22Rv1 (cell line): ENCODE measurements around the gene TPGS2.

Experiments used
- H3K27ac ChIP-seq: fragments of 450-650 bp; 2 replicates; pipeline ENCODE4 v1.5.1; 2017
- CTCF ChIP-seq: fragments of 450-650 bp; IDR thresholded peaks from 2 replicates; pipeline ENCODE4 v1.5.1; 2017; ENCODE audit warnings: mild to moderate bottlenecking
- ZFX ChIP-seq: fragments of 450-650 bp; IDR thresholded peaks from 2 replicates; pipeline ENCODE4 v1.6.1; 2017; ENCODE audit warnings: antibody characterized with exemption, borderline replicate concordance

Gene TPGS2

GRCh38 chr18:36757991-36758390, 70.8 kb downstream of the TPGS2 start:
- no peak for TF ChIP-seq ZFX
- no peak for TF ChIP-seq CTCF
- no peak overlapping the region for H3K27ac ChIP-seq

- no peak overlapping the region for H3K27ac ChIP-seq
- TF ChIP-seq CTCF (peak; percentile 76), ZFX (no peak)
Observed at GRCh38 chr18:36757081-36757480, 71.7 kb downstream of the TPGS2 start.

- no peak overlapping the region for H3K27ac ChIP-seq
- TF ChIP-seq ZFX (no peak), CTCF (no peak)
Observed at GRCh38 chr18:36756242-36756641, 72.6 kb downstream of the TPGS2 start.

- TF ChIP-seq CTCF: no peak
- no peak for TF ChIP-seq ZFX
- H3K27ac ChIP-seq: no peak overlapping the region
Observed at GRCh38 chr18:36752929-36753865, 75.6 kb downstream of the TPGS2 start.

- H3K27ac ChIP-seq: no peak overlapping the region
- TF ChIP-seq ZFX (no peak), CTCF (no peak)
Observed at GRCh38 chr18:36745219-36745975, 83.4 kb downstream of the TPGS2 start.

GRCh38 chr18:36744261-36744876, 84.4 kb downstream of the TPGS2 start:
- H3K27ac ChIP-seq: no peak overlapping the region
- TF ChIP-seq CTCF: no peak
- no peak for TF ChIP-seq ZFX
